Measurements from ENCODE around the gene AP1G2.
"Not testable (repeated sequence)": the region's sequence is repeated elsewhere in the genome, so short reads cannot be mapped to it uniquely, and the experiment has no call there.

AP1G2 gene

GRCh38 chr14:23605931-23606585, 38.5 kb upstream of the AP1G2 start:
- in situ Hi-C loops (cut with HindIII; ENCODE audit: low pct_unique_long_range_greater_than_20kb, low sequenced_read_pairs): no loop called here
- DNase-seq (ENCODE audit: low read depth in 1 of 2, low spot score in 1 of 2): no peak

GRCh38 chr14:23604675-23605170, 37.1 kb upstream of the AP1G2 start:
- no peak for DNase-seq (ENCODE audit: low read depth in 1 of 2, low spot score in 1 of 2)
- no peak for TF ChIP-seq JUND (IDR thresholded peaks at IDR 0.05; ENCODE audit: low read depth)
- in situ Hi-C loops (cut with HindIII; ENCODE audit: low pct_unique_long_range_greater_than_20kb, low sequenced_read_pairs): no loop called here

More at GRCh38 chr14:23605931-23606585, 38.5 kb upstream of the AP1G2 start:
- TF ChIP-seq JUND (IDR thresholded peaks at IDR 0.05; ENCODE audit: low read depth): no peak

- no peak for TF ChIP-seq JUND (IDR thresholded peaks at IDR 0.05; ENCODE audit: low read depth)
- DNase-seq (ENCODE audit: low read depth in 1 of 2, low spot score in 1 of 2): no peak
- in situ Hi-C loops (cut with HindIII; ENCODE audit: low pct_unique_long_range_greater_than_20kb, low sequenced_read_pairs): no loop called here
Observed at GRCh38 chr14:23604148-23604547, 36.6 kb upstream of the AP1G2 start.

DNA sequence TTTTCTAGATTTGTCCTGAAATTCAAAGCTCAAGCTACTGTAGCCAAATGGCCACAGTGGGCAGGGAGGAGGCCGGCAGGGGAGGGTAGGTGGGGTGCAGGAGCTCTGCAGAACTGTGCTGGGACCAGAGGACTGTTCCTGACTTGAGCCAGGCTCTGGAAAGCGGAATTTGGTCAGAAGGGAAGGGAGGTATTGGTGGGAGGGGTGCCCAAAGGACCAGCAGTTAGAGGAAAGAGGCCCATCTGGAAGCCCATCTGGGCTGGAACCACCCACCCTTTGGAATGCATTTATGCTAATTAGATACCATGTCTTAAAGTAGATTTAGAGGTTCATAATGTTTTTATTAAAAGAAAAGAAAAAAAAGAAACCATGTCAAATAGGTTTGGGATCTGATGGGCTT, 35.5 kb upstream of the AP1G2 start:
- in situ Hi-C loops (cut with HindIII; ENCODE audit: low pct_unique_long_range_greater_than_20kb, low sequenced_read_pairs): no loop called here
- DNase-seq (ENCODE audit: low read depth in 1 of 2, low spot score in 1 of 2): no peak
- TF ChIP-seq JUND (IDR thresholded peaks at IDR 0.05; ENCODE audit: low read depth): no peak

- TF ChIP-seq JUND (IDR thresholded peaks at IDR 0.05; ENCODE audit: low read depth): no peak
- DNase-seq (ENCODE audit: low read depth in 1 of 2, low spot score in 1 of 2): no peak
- in situ Hi-C loops (cut with HindIII; ENCODE audit: low pct_unique_long_range_greater_than_20kb, low sequenced_read_pairs): no loop called here
Observed at GRCh38 chr14:23602181-23603095, 34.8 kb upstream of the AP1G2 start.

DNA sequence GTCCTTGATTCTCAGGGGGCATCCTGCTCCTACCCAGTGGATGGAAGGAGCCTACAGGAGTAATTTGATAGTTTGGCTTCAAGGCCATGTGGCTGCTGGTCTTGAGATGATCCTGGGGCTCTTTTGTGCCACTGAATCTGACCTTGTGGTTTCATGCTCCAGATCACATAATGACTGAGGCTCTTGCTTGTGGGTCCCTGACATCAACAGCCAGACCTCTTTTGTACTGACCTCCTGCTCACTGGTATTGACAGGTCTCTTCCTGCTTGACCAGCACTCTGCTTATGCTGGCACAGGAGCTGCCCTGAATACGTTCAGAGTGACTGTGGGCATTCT, 34.2 kb upstream of the AP1G2 start:
- in situ Hi-C loops (cut with HindIII; ENCODE audit: low pct_unique_long_range_greater_than_20kb, low sequenced_read_pairs): no loop called here
- DNase-seq (ENCODE audit: low read depth in 1 of 2, low spot score in 1 of 2): no peak
- no peak for TF ChIP-seq JUND (IDR thresholded peaks at IDR 0.05; ENCODE audit: low read depth)

DNA sequence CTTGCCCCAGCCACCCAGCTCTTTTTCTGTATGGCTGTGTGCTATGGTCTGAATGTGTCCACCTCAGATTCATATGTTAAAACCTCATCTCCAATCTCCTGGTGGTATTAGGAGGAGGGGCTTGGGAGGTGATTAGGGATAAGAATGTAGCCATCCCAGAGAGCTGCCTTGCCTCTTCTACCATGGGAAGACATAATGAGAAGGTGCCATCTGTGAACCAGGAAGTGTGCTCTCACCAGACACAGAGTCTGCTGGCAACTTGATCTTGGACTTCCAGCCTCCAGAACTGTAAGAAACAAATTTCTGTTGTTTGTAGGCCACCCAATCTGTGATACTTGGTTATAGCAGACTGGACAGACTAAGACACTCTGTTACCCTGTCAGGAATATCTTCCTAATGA, 33.8 kb upstream of the AP1G2 start:
- in situ Hi-C loops (cut with HindIII; ENCODE audit: low pct_unique_long_range_greater_than_20kb, low sequenced_read_pairs): no loop called here
- DNase-seq (ENCODE audit: low read depth in 1 of 2, low spot score in 1 of 2): no peak
- no peak for TF ChIP-seq JUND (IDR thresholded peaks at IDR 0.05; ENCODE audit: low read depth)

- no peak for DNase-seq (ENCODE audit: low read depth in 1 of 2, low spot score in 1 of 2)
- in situ Hi-C loops (cut with HindIII; ENCODE audit: low pct_unique_long_range_greater_than_20kb, low sequenced_read_pairs): no loop called here
- no peak for TF ChIP-seq JUND (IDR thresholded peaks at IDR 0.05; ENCODE audit: low read depth)
Observed at GRCh38 chr14:23600806-23601205, 33.2 kb upstream of the AP1G2 start.

GRCh38 chr14:23600322-23600707, 32.7 kb upstream of the AP1G2 start:
- in situ Hi-C loops (cut with HindIII; ENCODE audit: low pct_unique_long_range_greater_than_20kb, low sequenced_read_pairs): no loop called here
- no peak for TF ChIP-seq JUND (IDR thresholded peaks at IDR 0.05; ENCODE audit: low read depth)
- DNase-seq (ENCODE audit: low read depth in 1 of 2, low spot score in 1 of 2): no peak

GRCh38 chr14:23594191-23594590, 26.6 kb upstream of the AP1G2 start:
- DNase-seq (ENCODE audit: low read depth in 1 of 2, low spot score in 1 of 2); in situ Hi-C loops (cut with HindIII; ENCODE audit: low pct_unique_long_range_greater_than_20kb, low sequenced_read_pairs): not testable (repeated sequence)

GRCh38 chr14:23590198-23590597, 22.6 kb upstream of the AP1G2 start:
- TF ChIP-seq JUND (IDR thresholded peaks at IDR 0.05; ENCODE audit: low read depth): no peak
- DNase-seq (ENCODE audit: low read depth in 1 of 2, low spot score in 1 of 2): no peak
- in situ Hi-C loops (cut with HindIII; ENCODE audit: low pct_unique_long_range_greater_than_20kb, low sequenced_read_pairs): no loop called here

DNA sequence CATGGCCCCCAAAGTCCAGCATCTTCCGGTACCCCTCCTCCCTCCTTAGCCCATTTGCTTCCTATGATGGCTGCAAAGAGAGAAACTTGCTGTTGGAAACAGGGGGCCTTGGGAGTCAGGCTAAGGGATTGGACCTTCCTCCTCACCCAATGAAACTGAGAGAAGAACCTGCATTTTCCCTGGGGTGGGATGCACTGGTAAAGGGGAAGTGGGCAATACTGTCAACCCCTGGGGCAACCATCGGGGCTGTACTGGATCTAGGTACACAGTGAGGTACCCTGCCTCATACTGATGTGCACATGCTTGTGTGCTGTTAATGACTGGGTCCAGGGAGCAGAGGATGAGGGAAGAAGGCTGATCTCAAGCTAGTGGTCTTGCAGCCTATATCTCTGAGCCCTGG, 22.0 kb upstream of the AP1G2 start:
- no peak for DNase-seq (ENCODE audit: low read depth in 1 of 2, low spot score in 1 of 2)
- no peak for TF ChIP-seq JUND (IDR thresholded peaks at IDR 0.05; ENCODE audit: low read depth)
- in situ Hi-C loops (cut with HindIII; ENCODE audit: low pct_unique_long_range_greater_than_20kb, low sequenced_read_pairs): no loop called here

GRCh38 chr14:23588884-23589598, 21.4 kb upstream of the AP1G2 start:
- peak; percentile 70 to 84 for DNase-seq (ENCODE audit: low read depth in 1 of 2, low spot score in 1 of 2)
- in situ Hi-C loops (cut with HindIII; ENCODE audit: low pct_unique_long_range_greater_than_20kb, low sequenced_read_pairs): no loop called here
- TF ChIP-seq JUND (IDR thresholded peaks at IDR 0.05; ENCODE audit: low read depth): no peak

DNA sequence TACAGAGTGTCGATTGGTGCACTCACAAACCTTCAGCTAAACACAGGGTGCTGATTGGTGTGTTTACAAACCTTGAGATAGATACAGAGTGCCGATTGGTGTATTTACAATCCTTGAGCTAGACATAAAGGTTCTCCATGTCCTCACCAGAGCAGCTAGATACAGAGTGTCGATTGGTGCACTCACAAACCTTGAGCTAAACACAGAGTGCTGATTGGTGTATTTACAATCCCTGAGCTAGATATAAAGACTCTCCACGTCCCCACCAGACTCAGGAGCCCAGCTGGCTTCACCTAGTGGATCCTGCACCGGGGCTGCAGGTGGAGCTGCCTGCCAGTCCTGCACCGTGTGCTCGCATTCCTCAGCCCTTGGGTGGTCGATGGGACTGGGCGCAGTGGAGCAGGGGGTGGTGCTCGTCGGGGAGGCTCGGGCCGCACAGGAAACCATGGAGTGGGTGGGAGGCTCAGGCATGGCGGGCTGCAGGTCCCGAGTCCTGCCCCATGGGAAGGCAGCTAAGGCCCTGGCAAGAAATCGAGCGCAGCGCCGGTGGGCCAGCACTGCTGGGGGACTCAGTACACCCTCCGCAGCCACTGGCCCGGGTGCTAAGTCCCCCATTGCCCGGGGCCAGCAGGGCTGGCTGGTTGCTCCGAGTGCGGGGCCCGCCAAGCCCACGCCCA, 17.1 kb upstream of the AP1G2 start:
- DNase-seq (ENCODE audit: low read depth in 1 of 2, low spot score in 1 of 2); in situ Hi-C loops (cut with HindIII; ENCODE audit: low pct_unique_long_range_greater_than_20kb, low sequenced_read_pairs): not testable (repeated sequence)

DNA sequence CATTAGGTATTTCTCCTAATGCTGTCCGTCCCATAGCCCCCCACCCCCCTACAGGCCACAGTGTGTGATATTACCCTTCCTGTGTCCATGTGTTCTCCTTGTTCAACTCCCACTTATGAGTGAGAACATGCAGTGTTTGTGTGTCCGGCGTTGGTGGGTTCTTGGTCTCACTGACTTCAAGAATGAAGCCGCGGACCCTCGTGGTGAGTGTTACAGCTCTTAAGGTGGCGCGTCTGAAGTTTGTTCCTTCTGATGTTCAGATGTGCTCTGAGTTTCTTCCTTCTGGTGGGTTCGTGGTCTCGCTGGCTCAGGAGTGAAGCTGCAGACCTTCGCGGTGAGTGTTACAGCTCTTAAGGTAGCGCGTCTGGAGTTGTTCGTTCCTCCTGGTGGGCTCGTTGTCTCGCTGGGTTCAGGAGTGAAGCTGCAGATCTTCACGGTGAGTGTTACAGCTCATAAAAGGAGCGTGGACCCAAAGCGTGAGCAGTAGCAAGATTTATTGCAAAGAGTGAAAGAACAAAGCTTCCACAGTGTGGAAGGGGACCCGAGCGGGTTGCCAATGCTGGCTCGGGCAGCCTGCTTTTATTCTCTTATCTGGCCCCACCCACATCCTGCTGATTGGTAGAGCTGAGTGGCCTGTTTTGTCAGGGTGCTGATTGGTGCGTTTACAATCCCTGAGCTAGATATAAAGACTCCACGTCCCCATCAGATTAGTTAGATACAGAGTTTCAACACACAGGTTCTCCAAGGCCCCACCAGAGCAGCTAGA, 16.4 kb upstream of the AP1G2 start:
- in situ Hi-C loops (cut with HindIII; ENCODE audit: low pct_unique_long_range_greater_than_20kb, low sequenced_read_pairs); DNase-seq (ENCODE audit: low read depth in 1 of 2, low spot score in 1 of 2): not testable (repeated sequence)
